Tibial nerve (tissue), 4 donors: Measurements from ENCODE around the gene COL2A1.

Experiments
- EP300 ChIP-seq, 2 donors: sonication (generic); formaldehyde crosslinking; IDR thresholded peaks; one replicate each; pipeline ENCODE4 v1.6.1; 2017; ENCODE audit warnings: antibody characterized with exemption in 2 of 2, mild to moderate bottlenecking in 1 of 2
- POLR2A ChIP-seq, 2 donors: fragments of 450-650 bp; IDR thresholded peaks; one replicate each; pipeline ENCODE4 v1.6.1; 2017; ENCODE audit warnings: antibody characterized with exemption in 2 of 2, mild to moderate bottlenecking in 2 of 2, moderate library complexity in 2 of 2
- TF ChIP-seq, protein P1 (sequence below), 5 experiments: fragments of 200-600 bp in 3 of 5; fragments of 450-650 bp in 2 of 5; sonication (generic) in 3 of 5; IDR thresholded peaks; one replicate each; pipeline ENCODE4 v1.5.1; 2016 to 2019; ENCODE audit warnings: antibody characterized with exemption in 5 of 5, mild to moderate bottlenecking in 3 of 5, moderate library complexity in 2 of 5

DNA sequence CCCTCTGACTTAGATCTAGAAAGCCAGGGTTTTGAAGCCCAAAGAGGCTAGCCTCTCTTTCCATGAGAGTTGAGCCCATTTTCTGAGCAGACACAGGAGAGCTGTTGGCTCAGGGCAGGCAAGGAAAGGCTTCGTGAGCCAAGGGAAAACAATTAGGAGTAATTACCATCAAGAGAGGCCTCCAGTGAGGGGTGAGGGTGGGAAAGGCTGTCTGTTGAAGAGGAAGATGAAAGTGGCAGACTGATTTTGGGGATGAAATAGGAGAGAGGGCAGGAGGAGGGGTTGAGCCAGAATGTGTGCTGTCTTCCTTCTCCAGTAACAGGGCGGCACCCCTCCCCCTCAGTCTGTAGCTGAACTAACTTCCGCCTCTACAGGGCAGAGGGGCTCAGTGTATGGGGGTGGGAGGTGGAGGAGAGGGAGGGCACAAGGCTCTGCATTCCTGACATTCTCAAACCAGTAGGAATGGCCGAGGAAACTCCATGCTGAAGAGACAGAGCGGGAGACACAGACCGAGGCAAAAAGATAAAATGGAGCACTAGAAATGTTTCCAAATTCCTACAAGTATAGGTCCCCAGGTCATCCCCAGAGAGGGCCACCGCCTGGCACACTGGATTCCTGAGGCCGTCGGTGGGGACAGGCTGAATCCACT is 33.1 kb upstream of the COL2A1 start:
- TF ChIP-seq, protein P1, sequence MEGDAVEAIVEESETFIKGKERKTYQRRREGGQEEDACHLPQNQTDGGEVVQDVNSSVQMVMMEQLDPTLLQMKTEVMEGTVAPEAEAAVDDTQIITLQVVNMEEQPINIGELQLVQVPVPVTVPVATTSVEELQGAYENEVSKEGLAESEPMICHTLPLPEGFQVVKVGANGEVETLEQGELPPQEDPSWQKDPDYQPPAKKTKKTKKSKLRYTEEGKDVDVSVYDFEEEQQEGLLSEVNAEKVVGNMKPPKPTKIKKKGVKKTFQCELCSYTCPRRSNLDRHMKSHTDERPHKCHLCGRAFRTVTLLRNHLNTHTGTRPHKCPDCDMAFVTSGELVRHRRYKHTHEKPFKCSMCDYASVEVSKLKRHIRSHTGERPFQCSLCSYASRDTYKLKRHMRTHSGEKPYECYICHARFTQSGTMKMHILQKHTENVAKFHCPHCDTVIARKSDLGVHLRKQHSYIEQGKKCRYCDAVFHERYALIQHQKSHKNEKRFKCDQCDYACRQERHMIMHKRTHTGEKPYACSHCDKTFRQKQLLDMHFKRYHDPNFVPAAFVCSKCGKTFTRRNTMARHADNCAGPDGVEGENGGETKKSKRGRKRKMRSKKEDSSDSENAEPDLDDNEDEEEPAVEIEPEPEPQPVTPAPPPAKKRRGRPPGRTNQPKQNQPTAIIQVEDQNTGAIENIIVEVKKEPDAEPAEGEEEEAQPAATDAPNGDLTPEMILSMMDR (IDR thresholded peaks at IDR 0.05) = no peak
- no peak for TF ChIP-seq EP300 (IDR thresholded peaks at IDR 0.05)
- TF ChIP-seq POLR2A (IDR thresholded peaks at IDR 0.05) = no peak
